Measurements from ENCODE around the gene ABCD2. TPM values are rescaled to one million over a fixed set of nuclear protein-coding genes. Genes with fewer than 3 reads are reported as not detected.

Gene ABCD2
- total RNA-seq, 1 donor: under 0.01 TPM

- no peak for DNase-seq (ENCODE audit: low read depth)
- TF ChIP-seq CTCF (IDR thresholded peaks at IDR 0.05; ENCODE audit: insufficient read depth, low read length): no peak
- no peak overlapping the region for H3K4me3 ChIP-seq (ENCODE audit: low read depth, low read length)
Measured at GRCh38 chr12:39616666-39617065, 2.9 kb downstream of the ABCD2 start.

- H3K4me3 ChIP-seq (ENCODE audit: low read depth, low read length): no peak overlapping the region
- no peak for DNase-seq (ENCODE audit: low read depth)
- TF ChIP-seq CTCF (IDR thresholded peaks at IDR 0.05; ENCODE audit: insufficient read depth, low read length): no peak
Measured at GRCh38 chr12:39616251-39616650, 3.4 kb downstream of the ABCD2 start.

- H3K4me3 ChIP-seq (ENCODE audit: low read depth, low read length): no peak overlapping the region
- TF ChIP-seq CTCF (IDR thresholded peaks at IDR 0.05; ENCODE audit: insufficient read depth, low read length): no peak
- no peak for DNase-seq (ENCODE audit: low read depth)
Measured at GRCh38 chr12:39613525-39613924, 6.1 kb downstream of the ABCD2 start.

- no peak overlapping the region for H3K4me3 ChIP-seq (ENCODE audit: low read depth, low read length)
- no peak for TF ChIP-seq CTCF (IDR thresholded peaks at IDR 0.05; ENCODE audit: insufficient read depth, low read length)
- no peak for DNase-seq (ENCODE audit: low read depth)
Measured at GRCh38 chr12:39612250-39612649, 7.4 kb downstream of the ABCD2 start.

GRCh38 chr12:39611818-39612217, 7.8 kb downstream of the ABCD2 start:
- H3K4me3 ChIP-seq (ENCODE audit: low read depth, low read length): no peak overlapping the region
- TF ChIP-seq CTCF (IDR thresholded peaks at IDR 0.05; ENCODE audit: insufficient read depth, low read length): no peak
- DNase-seq (ENCODE audit: low read depth): no peak

- H3K4me3 ChIP-seq (ENCODE audit: low read depth, low read length): no peak overlapping the region
- DNase-seq (ENCODE audit: low read depth): no peak
- TF ChIP-seq CTCF (IDR thresholded peaks at IDR 0.05; ENCODE audit: insufficient read depth, low read length): no peak
Measured at GRCh38 chr12:39610436-39611025, 9.1 kb downstream of the ABCD2 start.
